ENCODE results near the gene INTS15. TPM values are rescaled to one million over a fixed set of nuclear protein-coding genes. Genes with fewer than 3 reads are reported as not detected.

INTS15 gene
- total RNA-seq, 1 experiment from 2014 or later, result 21.4 TPM

DNA sequence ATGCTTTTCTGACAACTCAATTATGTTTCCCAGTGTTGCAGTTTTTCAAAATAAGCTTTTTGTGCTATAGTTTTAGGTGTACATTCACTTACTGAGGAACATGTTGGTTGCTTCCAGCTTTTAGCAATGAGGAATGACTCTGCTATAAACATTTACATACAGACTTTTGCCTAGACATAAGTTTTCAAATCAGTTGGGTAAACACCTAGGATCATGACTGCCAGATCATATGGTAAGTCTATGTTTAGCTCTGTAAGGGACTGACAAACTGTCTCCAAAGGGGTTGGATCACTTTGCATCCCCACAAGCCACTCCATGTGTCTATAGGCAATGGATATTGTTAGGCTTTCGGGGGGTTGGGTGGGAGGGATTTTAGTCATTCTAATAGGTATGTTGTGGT lies 27.7 kb upstream of the INTS15 start:
- Histone ChIP-seq H3K36me3 (ENCODE audit: low read depth) (no peaks in the 10 kb centered on the region), H3F3A (ENCODE audit: insufficient read depth, low read depth) (no peaks in the 10 kb centered on the region), H3K27me3 (ENCODE audit: insufficient read depth, low read depth) (peaks cover 29% of the 10 kb centered on the region), H3K4me1 (replicated peaks; ENCODE audit: insufficient read depth) (no peaks in the 10 kb centered on the region), H3K9me3 (ENCODE audit: insufficient read depth, low read depth) (no peaks in the 10 kb centered on the region), H4K20me1 (ENCODE audit: insufficient read depth) (no peaks in the 10 kb centered on the region), H3K79me2 (ENCODE audit: low read depth) (no peaks in the 10 kb centered on the region), H3K9me2 (ENCODE audit: insufficient read depth) (no peaks in the 10 kb centered on the region), H2AFZ (no peak overlapping the region), H3K27ac (no peak overlapping the region), H3K4me3 (no peak overlapping the region), H3K4me2 (no peak overlapping the region)
- intact Hi-C loops (cut with micrococcal nuclease; ENCODE audit: unreplicated experiment), result no loop called here
- no TSS peak for BruUV-seq (replicated peaks)
- DNase-seq, result no peak
- CTCF ChIA-PET, result no interaction called here
- POLR2A ChIA-PET (ENCODE audit: unreplicated experiment), result interaction anchor here (0.8 kb wide), 1 partner anchor 573 kb away, joined by 13 read pairs; no protein-coding TSS in a partner anchor
- no peak for TF ChIP-seq EZH2 (IDR thresholded peaks at IDR 0.05; ENCODE audit: low read depth)
- TF ChIP-seq, protein P1, sequence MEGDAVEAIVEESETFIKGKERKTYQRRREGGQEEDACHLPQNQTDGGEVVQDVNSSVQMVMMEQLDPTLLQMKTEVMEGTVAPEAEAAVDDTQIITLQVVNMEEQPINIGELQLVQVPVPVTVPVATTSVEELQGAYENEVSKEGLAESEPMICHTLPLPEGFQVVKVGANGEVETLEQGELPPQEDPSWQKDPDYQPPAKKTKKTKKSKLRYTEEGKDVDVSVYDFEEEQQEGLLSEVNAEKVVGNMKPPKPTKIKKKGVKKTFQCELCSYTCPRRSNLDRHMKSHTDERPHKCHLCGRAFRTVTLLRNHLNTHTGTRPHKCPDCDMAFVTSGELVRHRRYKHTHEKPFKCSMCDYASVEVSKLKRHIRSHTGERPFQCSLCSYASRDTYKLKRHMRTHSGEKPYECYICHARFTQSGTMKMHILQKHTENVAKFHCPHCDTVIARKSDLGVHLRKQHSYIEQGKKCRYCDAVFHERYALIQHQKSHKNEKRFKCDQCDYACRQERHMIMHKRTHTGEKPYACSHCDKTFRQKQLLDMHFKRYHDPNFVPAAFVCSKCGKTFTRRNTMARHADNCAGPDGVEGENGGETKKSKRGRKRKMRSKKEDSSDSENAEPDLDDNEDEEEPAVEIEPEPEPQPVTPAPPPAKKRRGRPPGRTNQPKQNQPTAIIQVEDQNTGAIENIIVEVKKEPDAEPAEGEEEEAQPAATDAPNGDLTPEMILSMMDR (conservative IDR thresholded peaks at IDR 0.05), result 0 out of 2 replicates have a peak, but pooled peaks have one; percentile 45

DNA sequence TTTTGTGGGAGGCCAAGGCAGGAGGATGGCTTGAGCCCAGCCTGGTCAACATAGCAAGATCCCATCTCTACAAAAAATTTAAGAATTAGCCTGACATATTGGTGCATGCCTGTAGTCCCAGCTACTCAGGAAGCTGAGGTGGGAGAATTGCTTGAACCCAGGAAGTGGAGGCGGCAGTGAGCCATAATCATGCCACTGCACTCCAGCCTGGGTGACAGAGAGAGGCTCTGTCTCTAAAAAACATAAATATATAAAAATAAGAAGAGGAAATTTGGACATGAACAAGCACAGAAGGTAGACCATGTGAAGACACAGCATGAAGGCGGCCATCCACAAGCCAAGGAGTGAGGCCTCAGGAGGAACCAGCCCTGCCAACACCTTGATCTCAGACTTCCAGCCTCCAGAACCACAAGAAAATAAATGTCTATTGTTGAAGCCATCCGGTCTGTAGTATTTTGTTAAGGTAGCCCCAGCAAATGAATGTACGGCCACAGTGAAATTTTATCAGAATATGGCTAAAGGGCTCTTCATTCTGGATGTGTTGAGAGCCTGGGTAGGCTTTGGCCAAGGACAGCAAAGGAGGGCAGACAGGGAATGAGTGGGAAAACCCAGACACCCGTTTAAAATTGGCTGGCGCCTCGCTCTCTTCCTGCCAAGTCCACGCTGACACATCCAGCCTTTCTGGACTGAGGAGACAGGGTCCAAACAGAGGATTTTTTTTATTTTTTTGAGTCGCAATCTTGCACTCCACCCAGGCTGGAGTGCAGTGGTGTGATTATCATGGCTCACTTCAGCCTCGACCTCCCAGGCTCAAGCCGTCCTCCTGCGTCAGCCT lies 25.7 kb upstream of the INTS15 start:
- Histone ChIP-seq H3K79me2 (ENCODE audit: low read depth) (no peaks in the 10 kb centered on the region), H3K9me2 (ENCODE audit: insufficient read depth) (no peaks in the 10 kb centered on the region), H3K4me3 (no peak overlapping the region), H3K27ac (no peak overlapping the region), H3K4me2 (no peak overlapping the region), H3K4me1 (replicated peaks; ENCODE audit: insufficient read depth) (no peaks in the 10 kb centered on the region), H3K27me3 (ENCODE audit: insufficient read depth, low read depth) (peaks cover 40% of the 10 kb centered on the region), H3K9me3 (ENCODE audit: insufficient read depth, low read depth) (no peaks in the 10 kb centered on the region), H4K20me1 (ENCODE audit: insufficient read depth) (no peaks in the 10 kb centered on the region), H3F3A (ENCODE audit: insufficient read depth, low read depth) (no peaks in the 10 kb centered on the region), H3K36me3 (ENCODE audit: low read depth) (no peaks in the 10 kb centered on the region), H2AFZ (no peak overlapping the region)
- TF ChIP-seq, protein P1 (conservative IDR thresholded peaks at IDR 0.05), result no peak
- no peak for TF ChIP-seq EZH2 (IDR thresholded peaks at IDR 0.05; ENCODE audit: low read depth)
- intact Hi-C loops (cut with micrococcal nuclease; ENCODE audit: unreplicated experiment), result no loop called here
- DNase-seq, result no peak
- ChIA-PET CTCF (no interaction called here), POLR2A (ENCODE audit: unreplicated experiment) (no interaction called here)
- no TSS peak for BruUV-seq (replicated peaks)

DNA sequence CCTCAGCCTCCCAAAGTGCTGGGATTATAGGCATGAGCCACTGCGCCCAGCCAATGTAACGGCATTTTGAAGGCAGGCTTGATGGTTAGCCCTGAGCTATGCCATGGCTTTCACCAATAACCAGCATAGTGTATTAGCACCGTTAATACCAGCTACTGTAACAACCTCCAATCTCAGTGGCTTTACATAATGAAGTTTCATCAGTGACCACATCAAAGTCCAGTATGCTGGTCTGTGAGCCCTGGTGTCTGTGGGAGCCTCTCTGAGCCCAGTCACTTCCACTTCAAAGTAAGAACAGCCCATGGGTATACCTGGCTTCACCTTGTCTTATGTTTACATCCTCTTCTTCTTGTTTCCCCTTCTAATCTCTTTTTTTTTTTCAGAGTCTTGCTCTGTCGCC lies 24.2 kb upstream of the INTS15 start:
- POLR2A ChIA-PET (ENCODE audit: unreplicated experiment), result no interaction called here

More for the DNA sequence above, 24.2 kb upstream of the INTS15 start:
- Histone ChIP-seq H4K20me1 (ENCODE audit: insufficient read depth) (no peaks in the 10 kb centered on the region), H3F3A (ENCODE audit: insufficient read depth, low read depth) (no peaks in the 10 kb centered on the region), H3K9me2 (ENCODE audit: insufficient read depth) (no peaks in the 10 kb centered on the region), H3K79me2 (ENCODE audit: low read depth) (no peaks in the 10 kb centered on the region), H3K27ac (no peak overlapping the region), H3K36me3 (ENCODE audit: low read depth) (no peaks in the 10 kb centered on the region), H2AFZ (no peak overlapping the region), H3K4me1 (replicated peaks; ENCODE audit: insufficient read depth) (no peaks in the 10 kb centered on the region), H3K9me3 (ENCODE audit: insufficient read depth, low read depth) (no peaks in the 10 kb centered on the region), H3K27me3 (ENCODE audit: insufficient read depth, low read depth) (peaks cover 42% of the 10 kb centered on the region), H3K4me3 (no peak overlapping the region), H3K4me2 (no peak overlapping the region)
- CTCF ChIA-PET, result no interaction called here
- intact Hi-C loops (cut with micrococcal nuclease; ENCODE audit: unreplicated experiment), result no loop called here
- DNase-seq, result no peak
- TF ChIP-seq EZH2 (IDR thresholded peaks at IDR 0.05; ENCODE audit: low read depth), result no peak
- TF ChIP-seq, protein P1 (conservative IDR thresholded peaks at IDR 0.05), result no peak
- BruUV-seq (replicated peaks), result no TSS peak
